Lower lobe of right lung (tissue), 2 donors: Measurements from ENCODE around the gene OLFM3. TPM values are rescaled to one million over a fixed set of nuclear protein-coding genes. Genes with fewer than 3 reads are reported as not detected.

Experiments
- ATAC-seq, 2 donors: fragments of 200-7000 bp; cut with Tn5 transposase; one replicate each; pipeline ENCODE4 v1.9.1; 2020 to 2022; ENCODE audit warnings: mild to moderate bottlenecking in 2 of 2, moderate library complexity in 2 of 2
- DNase-seq: peaks from one replicate; pipeline ENCODE4 v3.0.0-alpha.2; 2020
- H3K27ac ChIP-seq: fragments of 200-600 bp; one replicate; pipeline ENCODE4 v1.8.0; 2022
- H3K27me3 ChIP-seq: fragments of 200-600 bp; one replicate; pipeline ENCODE4 v1.8.0; 2022; ENCODE audit warnings: low read depth
- H3K36me3 ChIP-seq: fragments of 200-600 bp; one replicate; pipeline ENCODE4 v1.8.0; 2022; ENCODE audit warnings: mild to moderate bottlenecking
- H3K4me1 ChIP-seq: fragments of 200-600 bp; one replicate; pipeline ENCODE4 v1.8.0; 2022
- H3K4me3 ChIP-seq: fragments of 200-600 bp; one replicate; pipeline ENCODE4 v1.8.0; 2022; ENCODE audit warnings: mild to moderate bottlenecking
- H3K9me3 ChIP-seq: fragments of 200-600 bp; one replicate; pipeline ENCODE4 v1.8.0; 2022
- CTCF ChIP-seq: fragments of 200-600 bp; IDR thresholded peaks from one replicate; pipeline ENCODE4 v1.8.0; 2022; ENCODE audit warnings: antibody characterized with exemption, mild to moderate bottlenecking
- intact Hi-C: fragments of 100-400 bp; cut with DNase I; formaldehyde crosslinking; loops from one replicate; pipeline ENCODE4 v1.11.0; 2022
- total RNA-seq: library from RNA; stranded (reverse); fragmentation: NEBNext Ultra II Directional; extraction: Animal tissue kit (Norgen Biotek cat#: 25700); gene quantifications from one replicate; pipeline ENCODE4 v1.2.1, GENCODE V29; 2021
- donor health status: DM: no; HTN: yes; CAD: no; lungs with severe emphysema.

OLFM3 gene
- total RNA-seq, 1 donor from 2014 or later, result not detected

DNA sequence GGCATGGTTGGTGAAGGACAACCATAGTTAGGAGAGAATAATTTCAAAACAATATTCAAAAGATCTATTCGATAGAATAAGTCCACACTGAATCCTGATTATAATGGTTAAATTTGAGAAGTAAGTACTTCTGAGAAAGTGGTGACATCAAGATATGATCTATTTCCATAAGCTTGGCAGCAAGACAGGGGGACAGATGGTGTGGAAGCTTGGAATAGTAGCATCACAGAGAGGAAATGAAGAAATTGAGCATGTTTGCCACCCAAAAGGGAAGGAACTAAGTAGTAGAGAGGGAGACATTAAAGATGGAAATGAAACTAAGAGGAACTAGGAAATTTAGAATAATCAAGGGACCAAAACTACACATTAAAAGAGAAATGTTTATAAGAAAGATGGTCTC, 94.5 kb downstream of the OLFM3 start:
- no peaks in the 10 kb centered on the region for H3K27me3 ChIP-seq
- no peak overlapping the region for H3K4me3 ChIP-seq
- DNase-seq (no peak), ATAC-seq (no peak)
- no peak overlapping the region for H3K27ac ChIP-seq
- H3K4me1 ChIP-seq, result no peaks in the 10 kb centered on the region
- H3K36me3 ChIP-seq, result no peaks in the 10 kb centered on the region
- no peak for TF ChIP-seq CTCF
- no peaks in the 10 kb centered on the region for H3K9me3 ChIP-seq
- intact Hi-C loops, result no loop called here

DNA sequence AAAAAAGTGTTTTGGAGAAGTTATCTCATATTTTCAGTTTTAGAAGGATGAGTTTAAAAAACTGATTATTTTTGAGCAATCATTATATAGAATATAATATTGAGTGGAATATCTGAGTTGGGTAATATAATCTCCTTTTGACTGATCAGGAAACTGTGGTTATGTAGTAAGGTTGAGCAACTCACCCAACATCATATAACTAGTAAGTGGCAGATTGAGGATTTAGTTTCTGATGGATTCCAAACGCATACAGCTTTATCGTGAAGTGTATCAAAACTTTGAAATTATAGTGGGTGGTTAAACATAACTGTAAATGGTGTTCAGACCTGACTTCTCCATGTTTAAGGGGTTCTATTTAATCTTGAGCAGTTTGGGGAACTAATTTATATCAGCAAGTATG, 98.6 kb downstream of the OLFM3 start:
- H3K27ac ChIP-seq, result no peak overlapping the region
- H3K4me1 ChIP-seq, result no peaks in the 10 kb centered on the region

DNA sequence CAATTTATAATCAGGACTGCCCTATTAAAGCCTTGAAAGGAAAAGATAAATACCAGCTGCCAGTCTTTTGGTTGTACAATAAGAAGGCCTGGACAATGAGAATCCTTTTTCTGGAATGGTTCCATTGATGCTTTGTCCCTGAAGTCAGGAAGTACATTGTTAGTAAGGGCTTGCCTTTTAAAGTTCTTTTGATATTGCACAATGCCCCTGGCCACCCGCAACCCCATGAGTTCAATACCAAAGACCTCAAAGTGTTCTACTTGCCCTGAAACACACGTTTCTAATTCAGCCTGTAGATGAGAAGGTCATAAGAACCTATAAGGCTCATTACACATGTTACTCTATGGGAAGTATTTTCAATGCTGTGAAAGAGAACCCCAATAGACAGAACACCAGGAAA, 112.1 kb downstream of the OLFM3 start:
- H3K9me3 ChIP-seq, result no peaks in the 10 kb centered on the region
- no peak for TF ChIP-seq CTCF
- no peak for ATAC-seq
- no peaks in the 10 kb centered on the region for H3K4me1 ChIP-seq
- H3K27ac ChIP-seq, result no peak overlapping the region
- no peak for DNase-seq
- no peak overlapping the region for H3K4me3 ChIP-seq
- intact Hi-C loops, result no loop called here
- H3K36me3 ChIP-seq, result no peaks in the 10 kb centered on the region
- no peaks in the 10 kb centered on the region for H3K27me3 ChIP-seq

More for the DNA sequence above, 98.6 kb downstream of the OLFM3 start:
- Histone ChIP-seq H3K4me3 (no peak overlapping the region), H3K9me3 (no peaks in the 10 kb centered on the region), H3K36me3 (no peaks in the 10 kb centered on the region), H3K27me3 (no peaks in the 10 kb centered on the region)
- intact Hi-C loops, result no loop called here
- no peak for ATAC-seq
- DNase-seq, result no peak
- no peak for TF ChIP-seq CTCF

GRCh38 chr1:101875891-101876290, 120.8 kb downstream of the OLFM3 start:
- Histone ChIP-seq H3K27me3 (no peaks in the 10 kb centered on the region), H3K4me3 (no peak overlapping the region), H3K36me3 (no peaks in the 10 kb centered on the region), H3K4me1 (no peaks in the 10 kb centered on the region), H3K27ac (no peak overlapping the region), H3K9me3 (no peaks in the 10 kb centered on the region)
- DNase-seq, result no peak
- no peak for TF ChIP-seq CTCF
- intact Hi-C loops, result no loop called here
- no peak for ATAC-seq

DNA sequence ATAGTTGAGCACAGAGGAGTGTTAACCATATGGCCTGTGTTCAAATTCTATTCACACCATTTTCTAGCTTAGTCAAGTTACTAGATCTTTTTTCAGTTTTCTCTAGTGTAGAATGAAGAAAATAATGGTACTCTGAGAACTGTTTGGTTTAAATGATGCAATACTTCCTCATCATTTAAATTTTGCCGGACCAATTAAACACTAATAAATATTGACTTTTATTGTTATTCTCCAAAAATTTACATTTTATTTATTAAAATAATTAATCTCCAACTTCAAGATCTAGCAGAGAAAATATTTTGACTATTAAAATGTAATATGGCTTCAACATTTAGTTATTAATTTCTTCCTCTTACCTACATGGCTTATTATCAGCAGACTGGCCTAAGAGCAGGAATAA, 123.1 kb downstream of the OLFM3 start:
- no peak overlapping the region for H3K4me3 ChIP-seq
- intact Hi-C loops, result no loop called here
- DNase-seq (no peak), ATAC-seq (no peak)
- TF ChIP-seq CTCF, result no peak
- H3K27ac ChIP-seq, result no peak overlapping the region
- H3K36me3 ChIP-seq, result no peaks in the 10 kb centered on the region
- H3K4me1 ChIP-seq, result no peaks in the 10 kb centered on the region
- H3K9me3 ChIP-seq, result no peaks in the 10 kb centered on the region
- no peaks in the 10 kb centered on the region for H3K27me3 ChIP-seq

GRCh38 chr1:101859941-101860340, 136.8 kb downstream of the OLFM3 start:
- Histone ChIP-seq H3K9me3 (no peaks in the 10 kb centered on the region), H3K4me1 (no peaks in the 10 kb centered on the region), H3K27me3 (no peaks in the 10 kb centered on the region), H3K36me3 (no peaks in the 10 kb centered on the region), H3K4me3 (no peak overlapping the region), H3K27ac (no peak overlapping the region)
- intact Hi-C loops, result no loop called here
- ATAC-seq, result no peak
- no peak for DNase-seq
- TF ChIP-seq CTCF, result no peak
